GM19099 (cell line): ENCODE measurements around the gene TENM4.

ENCODE experiments used
- POLR2A ChIP-seq: IDR thresholded peaks from 3 replicates; pipeline ENCODE4 v1.6.1; 2011; ENCODE audit warnings: low read depth; ENCODE audit not compliant: insufficient read length; ENCODE audit errors: extremely low read depth

Gene TENM4

DNA sequence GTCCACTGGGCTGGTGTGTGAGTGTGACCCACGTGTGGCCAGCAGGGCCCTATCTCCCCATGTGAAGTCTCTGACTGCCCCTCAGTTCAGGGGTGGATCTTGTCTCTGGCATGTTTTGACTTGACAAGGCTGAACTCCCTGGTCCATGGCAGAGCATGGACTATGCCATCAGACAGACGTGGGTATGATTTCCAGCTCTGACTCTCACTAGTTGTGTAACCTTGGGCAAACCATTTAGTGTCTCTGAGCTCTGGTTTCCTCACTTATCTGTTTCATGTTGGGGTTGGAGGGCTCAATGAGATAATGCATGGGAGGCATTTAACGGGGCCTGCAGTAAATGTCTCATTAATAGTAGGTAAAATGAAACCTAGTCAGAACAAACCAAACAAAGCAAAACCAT is 611.7 kb downstream of the TENM4 start:
- no peak for TF ChIP-seq POLR2A

DNA sequence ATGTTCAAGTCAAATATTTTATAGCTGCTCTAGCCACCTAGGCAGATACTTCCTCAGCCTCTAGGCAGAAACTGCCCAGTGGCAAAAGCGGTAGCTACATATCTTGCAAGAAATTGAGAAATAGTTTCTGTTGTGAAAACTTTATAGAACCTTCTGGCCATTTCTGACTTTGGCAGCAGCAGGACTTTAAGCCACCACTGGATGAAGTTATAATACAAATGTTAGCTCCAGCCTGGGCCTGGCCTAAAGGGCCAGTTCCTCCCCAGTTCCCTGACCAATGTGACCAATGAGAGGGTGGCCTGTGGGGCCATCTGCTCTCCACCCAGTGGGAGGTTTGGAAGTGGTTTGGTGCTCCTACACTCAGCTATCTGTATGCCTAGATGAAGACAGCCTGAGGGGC is 612.2 kb downstream of the TENM4 start:
- TF ChIP-seq POLR2A: no peak

DNA sequence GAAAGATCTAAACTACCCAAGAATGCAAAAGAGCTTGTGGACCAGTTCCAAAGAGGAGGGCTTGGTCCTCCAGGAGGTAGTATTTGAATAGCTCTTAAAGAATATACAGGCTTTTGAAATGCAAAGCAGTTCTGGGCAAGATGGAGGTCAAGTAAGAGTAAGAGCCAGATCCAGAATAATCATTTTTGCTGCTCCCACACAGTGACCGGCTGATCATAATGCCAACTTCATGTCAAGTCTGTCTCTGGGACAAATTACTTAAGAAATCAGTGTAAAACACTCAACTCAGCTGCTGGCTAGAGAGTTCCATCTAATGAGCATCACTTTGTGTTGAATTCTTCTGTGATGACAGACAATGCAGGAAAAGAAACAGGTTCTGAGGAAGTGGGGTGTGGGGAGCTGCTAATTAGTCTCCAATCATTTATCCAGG is 615.2 kb downstream of the TENM4 start:
- TF ChIP-seq POLR2A: no peak

DNA sequence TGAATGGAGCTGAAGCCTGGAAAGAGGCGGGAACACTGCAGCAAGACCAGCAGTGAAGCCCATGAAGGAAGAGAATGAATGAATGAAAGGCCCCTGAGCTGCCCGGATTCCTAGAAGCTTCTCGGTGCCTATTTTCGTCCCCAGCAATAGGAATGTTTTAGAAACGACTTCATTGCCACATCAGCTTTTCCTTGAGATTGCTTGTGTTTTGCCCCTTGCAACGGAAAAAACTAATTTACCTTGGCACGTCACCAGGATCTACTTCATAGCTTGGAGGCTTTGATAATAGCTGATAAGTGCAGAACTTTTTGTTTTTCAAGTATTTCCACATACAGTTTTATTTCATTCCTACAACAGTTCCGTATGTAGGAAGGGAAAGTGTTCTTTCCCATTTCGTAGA is 617.2 kb downstream of the TENM4 start:
- TF ChIP-seq POLR2A: no peak

DNA sequence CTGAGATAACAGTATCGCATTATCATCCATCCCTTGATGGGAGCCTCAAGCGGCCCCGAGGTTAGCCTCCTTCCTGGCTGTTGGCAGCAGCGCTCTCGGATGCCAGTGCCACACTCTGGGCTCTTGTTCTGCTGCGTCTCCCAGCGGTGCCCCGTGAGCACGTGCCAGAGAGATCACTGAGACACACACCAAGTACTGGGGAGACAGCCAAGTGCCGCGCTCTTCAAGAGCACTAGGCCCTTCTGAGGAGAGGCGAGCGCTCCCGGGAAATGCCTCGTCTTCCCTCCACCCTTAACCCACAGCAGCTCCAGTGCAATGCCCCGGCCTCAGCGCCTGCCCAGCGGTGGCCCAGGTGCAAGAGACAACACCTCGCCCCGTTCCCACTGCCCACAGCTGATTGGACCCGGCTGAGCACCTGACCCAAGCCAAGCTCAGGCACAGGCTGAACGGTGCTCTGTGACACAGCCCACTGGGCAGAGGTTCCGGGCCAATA is 617.9 kb downstream of the TENM4 start:
- no peak for TF ChIP-seq POLR2A

DNA sequence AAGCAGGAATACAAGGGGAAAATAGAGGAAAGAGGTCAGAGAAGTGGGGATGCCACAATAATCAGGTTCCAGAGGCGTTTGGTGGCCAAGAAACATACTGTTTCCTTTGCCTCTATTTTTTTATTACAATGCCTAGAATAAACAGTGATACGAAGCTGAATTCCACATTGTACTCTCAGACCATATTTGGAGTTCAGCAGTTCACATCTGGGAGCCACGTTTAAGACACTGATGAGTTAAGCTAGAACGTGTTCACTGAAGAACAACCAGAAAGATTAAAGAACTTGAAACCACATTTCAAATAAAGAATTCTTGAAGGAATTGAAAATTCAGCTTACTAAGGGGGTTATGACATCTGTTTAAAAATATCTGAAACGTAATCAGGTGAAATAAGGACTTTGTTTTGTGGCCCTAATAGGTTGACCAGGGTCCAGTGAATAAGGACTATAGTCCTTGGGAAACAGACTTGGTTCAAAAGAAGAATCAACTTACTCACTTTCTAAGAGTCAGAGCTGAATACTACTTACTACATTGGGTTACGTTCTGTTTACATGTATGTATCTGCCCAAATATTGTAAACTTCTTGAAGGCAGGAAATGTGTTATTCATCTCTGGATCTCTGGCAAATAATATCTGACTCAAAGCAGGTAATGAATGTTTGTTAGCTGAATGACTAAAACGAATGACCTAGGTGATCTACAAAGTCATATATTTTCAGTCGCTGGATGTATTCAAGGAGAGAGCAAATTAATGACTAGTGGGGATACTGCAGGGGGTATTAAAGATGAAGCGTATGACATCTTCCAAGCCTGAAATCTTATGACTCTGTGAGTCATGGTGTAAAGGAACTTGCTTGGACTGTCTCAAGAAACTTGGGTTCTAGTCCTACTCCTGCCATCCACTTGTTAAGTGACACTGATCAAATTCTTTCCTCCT is 619.2 kb downstream of the TENM4 start:
- TF ChIP-seq POLR2A: no peak

DNA sequence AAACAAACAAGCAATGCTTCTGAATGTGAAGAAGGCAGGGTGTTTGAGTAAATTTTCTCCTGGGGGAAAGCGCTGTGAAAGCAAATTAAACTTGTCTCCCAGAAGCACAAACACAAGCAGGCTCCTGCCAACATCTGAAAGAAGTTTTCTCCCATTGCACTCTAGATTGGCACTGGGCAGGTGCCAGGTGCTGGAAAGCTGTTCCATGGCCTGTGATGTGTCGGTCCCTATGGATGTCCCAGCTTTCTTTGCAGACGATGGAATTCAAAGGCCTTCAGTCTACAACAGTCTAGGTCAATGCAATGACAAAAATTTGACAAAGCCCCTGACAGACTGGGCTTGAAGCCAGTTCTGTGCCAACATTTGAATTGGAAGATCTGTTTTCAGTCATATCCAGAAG is 620.1 kb downstream of the TENM4 start:
- no peak for TF ChIP-seq POLR2A

DNA sequence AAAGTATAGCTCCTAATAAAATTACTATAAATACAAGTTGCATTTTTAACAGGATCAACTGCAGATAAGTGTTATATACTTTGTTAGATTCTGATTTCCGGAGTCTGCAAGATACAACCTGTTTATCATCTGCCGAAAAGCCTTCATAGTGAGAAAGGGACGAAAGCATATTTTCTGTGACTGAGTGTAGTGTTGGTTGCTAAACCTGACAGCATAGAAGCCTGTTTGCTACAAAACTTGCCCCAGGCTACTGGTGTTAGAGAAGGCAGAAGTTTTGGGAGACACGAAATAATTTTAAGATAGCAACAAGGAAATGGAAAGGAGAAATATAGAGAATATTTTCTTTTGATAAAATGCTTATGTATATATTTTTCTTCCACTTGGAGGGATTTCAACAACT is 622.6 kb downstream of the TENM4 start:
- no peak for TF ChIP-seq POLR2A

DNA sequence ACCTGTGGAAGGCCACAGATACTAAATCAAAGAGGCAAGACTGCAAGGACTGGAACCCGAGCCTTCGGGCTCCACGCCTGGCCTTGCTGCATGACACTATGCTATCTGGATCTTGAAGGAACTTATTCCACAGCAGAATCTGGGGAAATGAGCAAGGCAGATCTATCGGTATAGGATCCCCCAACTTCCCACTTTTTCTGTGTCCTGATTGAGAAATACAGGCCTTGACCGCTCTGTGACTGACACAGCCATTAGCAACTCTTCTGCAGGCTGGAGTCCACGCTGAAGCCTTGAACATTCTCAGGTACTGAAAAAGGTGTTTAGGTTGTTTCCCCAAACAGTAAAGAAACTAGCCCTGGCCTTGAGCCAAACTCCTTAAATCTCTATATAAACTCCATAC is 625.0 kb downstream of the TENM4 start:
- no peak for TF ChIP-seq POLR2A

DNA sequence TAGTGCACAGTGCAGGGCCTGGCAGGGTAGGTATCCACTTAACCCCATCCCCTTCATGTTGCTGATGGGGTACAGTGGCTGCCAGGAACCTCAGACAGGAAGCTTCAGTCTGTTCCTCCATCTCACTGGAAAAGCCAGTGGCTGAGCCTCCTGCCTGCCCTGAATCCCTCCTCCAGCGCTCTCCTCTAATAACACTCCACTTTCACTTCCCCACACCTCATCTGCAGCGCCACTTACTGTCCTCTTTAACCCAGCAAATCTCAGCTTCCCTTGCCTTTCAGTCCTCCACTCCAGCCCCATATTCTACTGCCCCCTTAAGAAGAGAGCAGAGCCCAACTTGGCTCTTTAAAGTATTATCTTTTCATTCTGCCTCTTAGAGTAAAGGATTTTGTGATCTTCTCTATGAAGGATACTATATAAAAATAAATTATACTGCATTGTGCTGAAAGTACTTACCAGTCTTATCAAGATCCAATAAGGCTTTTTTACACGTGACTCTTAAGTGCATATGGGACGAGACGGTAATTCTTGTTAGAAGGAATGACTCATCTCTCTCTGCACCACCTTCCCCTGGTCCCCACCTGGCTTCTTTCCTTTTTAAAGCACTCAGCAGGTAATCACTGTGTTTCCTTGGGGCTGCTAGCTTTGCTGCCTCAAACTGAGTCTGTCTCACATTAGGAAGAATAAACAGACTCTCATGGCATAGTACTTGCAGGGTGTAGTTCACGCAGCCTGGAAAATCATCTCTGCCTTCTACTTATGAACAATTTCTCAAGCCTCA is 628.1 kb downstream of the TENM4 start:
- no peak for TF ChIP-seq POLR2A

DNA sequence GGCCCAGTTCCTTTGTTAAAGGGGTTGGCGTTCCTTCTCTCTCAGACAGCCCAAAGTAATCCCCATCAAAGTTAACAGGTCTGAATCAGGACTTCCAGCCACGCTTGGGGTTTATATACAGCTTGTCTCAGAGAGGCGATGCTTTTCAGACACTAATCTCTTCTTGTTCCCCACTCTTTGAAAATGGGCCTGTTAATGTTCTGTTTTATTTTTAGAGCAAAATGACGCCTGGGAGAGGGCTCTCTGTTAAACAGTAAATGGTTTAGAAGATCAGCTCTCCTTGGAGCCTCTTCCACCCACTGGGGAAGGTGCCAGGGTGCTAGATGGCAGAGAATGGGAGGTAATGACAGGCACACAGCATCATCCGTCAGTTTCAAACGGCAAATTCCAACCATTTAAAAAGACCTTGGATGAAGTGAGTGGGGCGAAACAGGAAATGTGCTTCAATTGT is 630.2 kb downstream of the TENM4 start:
- no peak for TF ChIP-seq POLR2A

DNA sequence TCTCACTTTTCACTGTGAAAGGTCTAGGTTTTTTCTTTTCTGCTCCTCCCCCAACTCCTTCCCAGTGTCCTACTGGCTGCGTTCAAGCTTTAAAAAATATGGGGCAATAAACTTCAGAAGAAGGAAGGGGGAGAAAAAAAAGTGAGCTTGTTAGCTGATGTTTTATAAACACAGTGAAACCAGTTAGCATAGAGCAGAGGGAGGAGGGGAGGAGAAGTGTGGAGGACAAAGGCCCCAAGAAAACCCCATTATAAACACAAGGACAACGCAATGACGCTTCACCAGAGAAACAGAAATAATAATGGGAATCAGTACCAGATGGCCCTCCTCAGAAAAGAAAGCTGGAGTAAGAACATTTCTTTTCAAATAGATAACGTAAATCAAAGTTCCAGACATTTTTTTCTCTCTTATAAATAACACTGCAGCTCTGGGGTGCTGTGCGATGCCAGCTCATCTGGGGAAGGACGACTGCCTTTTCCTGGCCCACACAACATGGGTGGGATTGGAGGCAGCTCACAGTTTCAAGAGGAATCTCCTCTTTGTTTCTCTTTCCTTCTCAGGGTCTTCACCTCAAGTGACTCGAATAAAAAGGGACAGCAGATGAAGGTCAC is 630.8 kb downstream of the TENM4 start:
- no peak for TF ChIP-seq POLR2A

DNA sequence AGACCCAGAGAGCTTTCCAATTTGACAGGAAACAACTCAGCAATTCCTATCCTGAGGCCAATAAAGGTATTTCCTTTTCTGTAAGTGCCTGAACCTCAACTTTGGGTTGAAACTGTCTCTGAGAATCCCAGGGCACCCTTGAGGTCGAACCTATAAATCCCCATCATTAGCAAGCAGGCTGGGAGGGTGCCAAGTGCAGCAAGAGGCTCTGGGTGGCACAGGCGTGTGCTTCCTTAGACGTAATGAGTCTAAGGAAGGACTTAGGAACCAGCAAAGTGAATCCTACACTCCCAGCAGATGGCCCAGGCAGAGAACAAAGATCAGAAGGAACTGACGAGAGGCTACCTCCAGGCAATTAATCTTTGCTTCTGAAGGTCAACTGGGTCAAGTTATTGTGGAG is 631.9 kb downstream of the TENM4 start:
- TF ChIP-seq POLR2A: no peak

DNA sequence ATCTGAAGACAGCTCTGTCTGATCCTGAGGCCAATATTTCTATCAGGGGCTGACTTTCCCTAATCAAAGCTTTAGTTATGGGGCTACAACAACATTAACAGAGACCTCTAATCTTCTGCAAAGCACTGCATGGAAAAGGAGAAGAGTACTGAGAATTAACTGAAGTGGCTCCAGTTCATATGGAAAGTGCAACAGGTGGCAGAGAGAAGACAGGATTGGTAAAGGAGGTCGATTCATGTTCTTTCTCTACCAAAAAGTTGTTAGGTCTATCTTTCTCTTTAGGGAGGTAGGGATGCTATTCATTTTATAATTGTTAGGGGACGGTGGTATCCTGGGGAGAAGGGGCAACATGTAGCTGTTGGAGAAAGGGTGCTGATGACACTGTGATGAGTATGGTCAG is 633.5 kb downstream of the TENM4 start:
- no peak for TF ChIP-seq POLR2A

DNA sequence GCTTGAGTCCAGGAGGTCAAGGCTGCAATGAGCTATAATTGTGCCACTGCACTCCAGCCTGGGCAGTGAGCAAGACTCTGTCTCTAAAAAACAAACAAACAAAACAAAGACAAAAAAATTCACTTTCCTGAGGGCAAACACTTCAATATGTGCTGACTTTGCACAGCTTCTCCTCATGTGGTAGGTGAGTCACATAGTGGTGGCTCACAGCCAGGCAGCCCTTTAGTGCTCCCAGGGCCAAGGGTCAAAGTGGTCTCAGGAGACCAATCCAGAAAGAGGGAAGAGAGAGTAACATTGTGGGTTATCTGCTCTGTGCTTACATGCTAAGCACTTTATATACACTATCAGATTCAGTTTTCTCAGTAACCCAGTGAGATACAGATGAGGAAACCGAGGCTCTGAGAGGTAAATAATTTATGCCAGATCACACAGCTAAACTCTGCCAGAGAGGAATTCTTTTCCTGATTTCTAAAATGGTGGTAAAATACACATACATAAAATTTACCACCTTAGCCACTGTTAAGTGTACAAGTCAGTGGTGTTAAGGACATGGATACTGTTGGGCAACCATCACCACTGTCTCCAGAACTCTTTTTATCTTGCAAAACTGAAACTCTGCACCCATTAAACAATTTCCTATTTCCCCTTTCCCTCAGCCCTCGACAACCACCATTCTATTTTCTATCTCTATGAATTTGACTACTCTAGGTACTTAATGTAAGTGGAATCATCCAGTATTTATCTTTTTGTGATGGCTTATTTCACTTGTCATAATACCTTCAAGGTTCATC is 634.4 kb downstream of the TENM4 start:
- TF ChIP-seq POLR2A: no peak

DNA sequence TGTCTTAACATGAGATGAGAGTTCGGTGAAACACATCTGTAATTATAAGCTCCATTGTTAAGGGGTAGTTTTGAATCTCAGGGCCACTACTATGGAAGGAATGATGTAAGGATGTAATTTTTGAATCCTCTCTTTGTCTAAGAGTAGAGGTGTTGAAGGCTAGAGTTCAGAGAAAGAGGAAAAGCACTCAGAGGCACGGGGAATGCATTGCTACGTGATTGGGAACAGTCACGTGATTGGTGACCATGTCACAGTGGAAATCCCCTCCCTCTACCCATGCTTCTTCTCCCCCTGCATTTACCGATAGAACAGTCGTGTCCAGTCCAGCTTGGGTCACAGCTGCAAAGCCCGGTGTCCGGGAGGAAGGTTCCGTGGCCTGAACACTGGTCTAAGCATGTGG is 635.8 kb downstream of the TENM4 start:
- TF ChIP-seq POLR2A: no peak
